ENCODE results near the gene ADCK2.

DNA sequence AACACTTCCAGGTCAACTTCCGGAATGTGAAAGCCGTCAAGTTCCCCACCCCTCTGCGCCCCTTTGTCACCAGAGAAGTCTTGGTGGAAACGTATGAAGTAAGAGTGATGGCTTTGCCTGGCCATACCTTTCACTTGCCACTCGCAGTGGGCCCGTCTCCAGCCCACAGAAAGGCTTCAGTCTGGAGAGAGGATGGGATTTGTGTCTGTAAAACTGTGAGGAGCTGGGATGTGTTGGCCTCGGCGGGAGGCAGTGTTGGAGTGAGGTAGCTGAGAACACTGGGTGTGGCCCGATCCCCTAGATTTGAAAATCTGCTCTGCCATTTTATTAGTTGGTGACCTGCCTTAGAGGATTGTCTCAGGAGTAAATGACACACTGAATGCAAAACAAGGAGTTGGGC is 6.4 kb downstream of the ADCK2 start:
- TF ChIP-seq, protein P1, sequence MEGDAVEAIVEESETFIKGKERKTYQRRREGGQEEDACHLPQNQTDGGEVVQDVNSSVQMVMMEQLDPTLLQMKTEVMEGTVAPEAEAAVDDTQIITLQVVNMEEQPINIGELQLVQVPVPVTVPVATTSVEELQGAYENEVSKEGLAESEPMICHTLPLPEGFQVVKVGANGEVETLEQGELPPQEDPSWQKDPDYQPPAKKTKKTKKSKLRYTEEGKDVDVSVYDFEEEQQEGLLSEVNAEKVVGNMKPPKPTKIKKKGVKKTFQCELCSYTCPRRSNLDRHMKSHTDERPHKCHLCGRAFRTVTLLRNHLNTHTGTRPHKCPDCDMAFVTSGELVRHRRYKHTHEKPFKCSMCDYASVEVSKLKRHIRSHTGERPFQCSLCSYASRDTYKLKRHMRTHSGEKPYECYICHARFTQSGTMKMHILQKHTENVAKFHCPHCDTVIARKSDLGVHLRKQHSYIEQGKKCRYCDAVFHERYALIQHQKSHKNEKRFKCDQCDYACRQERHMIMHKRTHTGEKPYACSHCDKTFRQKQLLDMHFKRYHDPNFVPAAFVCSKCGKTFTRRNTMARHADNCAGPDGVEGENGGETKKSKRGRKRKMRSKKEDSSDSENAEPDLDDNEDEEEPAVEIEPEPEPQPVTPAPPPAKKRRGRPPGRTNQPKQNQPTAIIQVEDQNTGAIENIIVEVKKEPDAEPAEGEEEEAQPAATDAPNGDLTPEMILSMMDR (IDR thresholded peaks at IDR 0.05; ENCODE audit: extremely low read depth in 1 of 2, insufficient read depth in 1 of 2, low read depth in 1 of 2, low read length in 2 of 2): no peak
- no peak for TF ChIP-seq POLR2AphosphoS5 (IDR thresholded peaks at IDR 0.05; ENCODE audit: insufficient read depth, low read depth, low read length)
- TF ChIP-seq, protein P2, sequence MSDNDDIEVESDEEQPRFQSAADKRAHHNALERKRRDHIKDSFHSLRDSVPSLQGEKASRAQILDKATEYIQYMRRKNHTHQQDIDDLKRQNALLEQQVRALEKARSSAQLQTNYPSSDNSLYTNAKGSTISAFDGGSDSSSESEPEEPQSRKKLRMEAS (IDR thresholded peaks at IDR 0.05; ENCODE audit: insufficient read depth, insufficient read length): no peak
